Dedifferentiated amniotic fluid mesenchymal stem cell (primary cell): Measurements from ENCODE around the gene GUK1.
"Not testable (repeated sequence)": the region's sequence is repeated elsewhere in the genome, so short reads cannot be mapped to it uniquely, and the experiment has no call there.

Experiments used
- DNase-seq: peaks from one replicate; pipeline ENCODE4 v3.0.0-alpha.2; 2016; ENCODE audit errors: extremely low spot score

GUK1 gene

GRCh38 chr1:228104526-228105269 is 35.4 kb upstream of the GUK1 start:
- no peak for DNase-seq

GRCh38 chr1:228105270-228105995 is 34.6 kb upstream of the GUK1 start:
- DNase-seq: no peak

GRCh38 chr1:228105996-228106799 is 33.9 kb upstream of the GUK1 start:
- no peak for DNase-seq

- DNase-seq: no peak
Observed at GRCh38 chr1:228106800-228107054, 33.4 kb upstream of the GUK1 start.

- DNase-seq: no peak
Observed at GRCh38 chr1:228107636-228108035, 32.4 kb upstream of the GUK1 start.

DNA sequence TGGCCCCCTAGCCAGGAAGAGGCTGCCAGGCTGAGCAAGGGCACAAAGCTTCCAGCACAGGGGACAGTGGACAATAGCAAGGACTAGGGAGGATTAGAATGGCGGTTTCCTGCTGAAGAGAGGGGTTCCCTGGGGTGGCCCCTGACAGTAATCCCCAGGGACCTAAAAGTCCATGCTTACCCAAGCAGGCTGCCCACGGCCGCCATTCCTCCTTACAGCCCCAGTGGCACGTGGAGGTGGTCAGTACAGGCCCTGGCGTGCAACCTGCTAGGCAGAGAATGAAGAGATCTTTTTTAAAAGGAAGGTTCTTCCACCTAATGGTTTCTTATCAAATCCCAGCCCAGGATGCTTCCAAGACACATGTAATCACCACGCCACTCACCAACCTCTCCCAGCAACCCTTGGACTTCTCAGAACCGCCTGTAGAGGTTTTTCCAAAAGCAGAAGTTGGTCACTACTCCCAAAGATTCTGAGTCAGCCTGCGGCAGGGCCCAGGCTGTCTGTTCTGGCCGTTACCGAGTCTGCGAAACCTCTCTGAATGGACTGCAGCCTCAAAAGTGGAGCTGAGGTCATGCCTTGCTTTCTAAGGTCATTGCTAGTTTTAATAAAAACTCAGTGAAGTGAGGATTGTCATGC is 31.9 kb upstream of the GUK1 start:
- no peak for DNase-seq

- DNase-seq: no peak
Observed at GRCh38 chr1:228108742-228109072, 31.4 kb upstream of the GUK1 start.

- DNase-seq: peak; percentile 94
Observed at GRCh38 chr1:228109073-228109961, 30.8 kb upstream of the GUK1 start, which contains the start of gene MRPL55. Gene MRPL55, minus strand, starts transcription at chr1:228109299. Its CDS starts 1,039 bp downstream, at chr1:228108260.

DNA sequence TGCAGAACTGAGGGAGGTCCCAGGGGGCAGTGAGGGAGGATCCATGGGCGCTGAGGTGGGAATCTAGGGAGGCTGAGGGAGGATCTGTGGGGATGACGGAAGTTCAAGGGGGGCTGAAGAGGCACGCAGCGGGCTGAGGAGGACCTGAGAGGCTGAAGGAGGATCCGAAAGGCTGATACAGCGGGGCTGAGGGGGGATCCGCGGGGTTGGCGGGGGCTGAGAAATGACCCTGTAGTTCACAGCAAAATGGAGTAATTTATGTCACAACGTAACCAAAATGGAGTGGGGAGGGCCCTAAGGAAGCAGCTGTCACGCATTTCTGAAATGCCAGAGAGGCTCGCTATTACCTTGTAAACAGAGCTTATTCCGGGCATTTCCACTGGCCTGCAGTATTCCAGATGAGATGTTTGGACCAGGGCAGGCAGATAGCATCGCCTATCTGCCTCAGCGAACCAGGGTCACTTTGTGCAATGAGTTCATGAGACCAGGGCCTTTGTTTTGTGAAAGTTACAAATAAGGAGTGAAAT is 30.1 kb upstream of the GUK1 start:
- DNase-seq: no peak

- DNase-seq: no peak
Observed at GRCh38 chr1:228110556-228110955, 29.5 kb upstream of the GUK1 start.

GRCh38 chr1:228111315-228111714 is 28.8 kb upstream of the GUK1 start:
- not testable (repeated sequence) for DNase-seq

GRCh38 chr1:228112167-228112566 is 27.9 kb upstream of the GUK1 start:
- no peak for DNase-seq

GRCh38 chr1:228112617-228113016 is 27.5 kb upstream of the GUK1 start:
- no peak for DNase-seq

- no peak for DNase-seq
Observed at GRCh38 chr1:228114827-228115226, 25.3 kb upstream of the GUK1 start.

GRCh38 chr1:228117335-228117734 is 22.7 kb upstream of the GUK1 start:
- no peak for DNase-seq

GRCh38 chr1:228118040-228118439 is 22.0 kb upstream of the GUK1 start:
- DNase-seq: no peak

DNA sequence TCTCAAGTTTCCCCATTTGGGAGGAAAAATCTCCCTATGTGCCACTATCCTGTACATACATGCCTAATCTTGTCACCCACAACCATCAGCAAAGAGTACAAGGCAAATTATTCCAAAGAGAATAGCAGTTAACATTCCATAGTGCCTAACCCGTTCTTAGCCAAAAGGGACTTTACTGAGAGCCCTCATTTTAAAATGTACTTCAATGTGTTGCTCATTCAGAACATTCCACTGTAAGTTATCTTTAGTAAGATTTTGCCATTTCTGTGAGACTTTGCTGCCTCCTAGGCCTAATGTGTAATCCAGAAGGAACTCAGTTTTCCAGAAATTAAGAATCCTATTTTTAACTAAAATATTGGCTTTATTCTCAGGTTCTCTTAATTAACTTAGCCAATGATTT is 19.7 kb upstream of the GUK1 start:
- DNase-seq: no peak

DNA sequence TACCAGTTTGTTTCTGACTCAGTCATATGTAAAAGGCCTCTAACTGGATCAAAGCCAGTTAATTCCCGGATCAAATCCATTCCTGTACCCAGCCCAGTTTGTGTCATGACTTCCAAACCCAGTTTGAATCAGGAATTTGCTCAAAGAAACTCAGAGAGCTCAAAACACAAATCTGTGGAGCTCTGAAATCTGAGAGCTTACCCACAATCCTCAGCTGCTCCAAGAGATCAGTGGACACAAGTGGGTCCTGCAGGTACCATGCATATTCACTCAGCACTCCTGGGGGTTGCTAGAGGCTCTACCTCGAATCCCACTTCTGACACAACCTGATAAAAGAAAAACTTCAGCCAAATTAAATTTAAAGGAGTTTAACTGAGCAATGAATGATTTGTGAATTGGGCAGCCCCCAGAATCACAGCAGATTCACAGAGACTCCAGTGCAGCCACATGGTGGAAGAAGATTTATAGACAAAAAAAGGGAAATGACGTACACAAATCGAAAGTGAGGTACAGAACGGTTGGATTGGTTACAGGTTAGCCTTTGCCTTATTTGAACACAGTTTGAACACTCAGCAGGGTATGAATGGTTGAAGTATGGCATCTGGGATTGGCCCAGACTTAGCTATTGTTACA is 19.1 kb upstream of the GUK1 start:
- DNase-seq: peak; percentile 67

DNA sequence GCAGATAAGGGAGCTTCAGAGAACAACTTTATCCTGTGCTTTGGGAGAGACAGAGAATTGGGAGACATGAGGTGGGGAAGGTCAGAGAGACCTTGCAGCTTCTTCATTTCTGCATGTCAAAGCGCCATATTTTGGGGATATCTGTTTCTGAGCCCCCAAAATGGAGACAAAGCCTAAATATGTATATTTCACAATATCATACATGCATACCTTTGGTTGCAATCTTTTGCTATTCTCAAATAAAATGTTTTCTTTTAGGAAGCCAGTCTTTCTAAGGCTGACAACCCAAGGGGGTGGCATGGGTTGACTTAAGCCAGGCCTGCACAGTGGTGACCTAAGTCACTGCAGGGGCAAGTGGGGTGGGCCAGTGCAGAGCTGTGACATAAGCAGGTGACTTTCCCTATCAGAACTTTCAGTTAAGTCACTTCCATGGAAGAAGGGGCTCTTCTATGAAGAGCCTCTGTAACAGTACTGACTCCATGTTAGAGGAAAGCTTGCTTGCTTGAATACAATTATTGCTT is 17.1 kb upstream of the GUK1 start:
- DNase-seq: no peak

GRCh38 chr1:228123505-228123904 is 16.6 kb upstream of the GUK1 start:
- no peak for DNase-seq
